HG03378 (cell line): ENCODE results near the gene OTOF.

Experiments
- ATAC-seq: cut with Tn5 transposase; IDR thresholded peaks from one replicate; pipeline ENCODE4 v1.9.1; 2021; ENCODE audit warnings: mild to moderate bottlenecking, moderate library complexity; ENCODE audit not compliant: unreplicated experiment

The OTOF gene

DNA sequence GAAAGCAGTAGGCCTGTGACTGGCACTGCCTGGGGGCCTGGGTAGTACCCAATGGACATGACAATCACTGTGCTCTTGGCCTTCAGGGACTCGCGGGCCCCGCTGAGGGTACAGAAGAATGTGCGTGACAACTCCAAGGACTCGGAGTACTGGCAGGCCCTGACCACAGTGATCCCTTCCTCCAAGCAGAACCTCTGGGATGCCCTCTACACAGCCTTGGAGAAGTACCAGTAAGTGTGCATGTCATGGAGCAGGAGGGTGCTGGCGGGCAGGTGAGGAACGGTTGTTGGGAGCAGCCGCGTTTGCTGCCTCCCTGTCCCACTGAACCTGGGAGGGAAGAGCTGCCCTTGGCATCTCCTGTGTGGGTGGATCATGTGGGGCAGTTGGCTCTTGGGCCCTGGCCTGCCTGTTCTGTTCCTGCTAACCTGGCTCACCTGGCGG lies 23.3 kb downstream of the OTOF start:
- no peak for ATAC-seq

- no peak for ATAC-seq
Measured at GRCh38 chr2:26453421-26454329, 24.2 kb downstream of the OTOF start.

GRCh38 chr2:26451700-26452099 lies 26.2 kb downstream of the OTOF start:
- no peak for ATAC-seq

GRCh38 chr2:26450031-26450635 lies 27.8 kb downstream of the OTOF start:
- no peak for ATAC-seq

DNA sequence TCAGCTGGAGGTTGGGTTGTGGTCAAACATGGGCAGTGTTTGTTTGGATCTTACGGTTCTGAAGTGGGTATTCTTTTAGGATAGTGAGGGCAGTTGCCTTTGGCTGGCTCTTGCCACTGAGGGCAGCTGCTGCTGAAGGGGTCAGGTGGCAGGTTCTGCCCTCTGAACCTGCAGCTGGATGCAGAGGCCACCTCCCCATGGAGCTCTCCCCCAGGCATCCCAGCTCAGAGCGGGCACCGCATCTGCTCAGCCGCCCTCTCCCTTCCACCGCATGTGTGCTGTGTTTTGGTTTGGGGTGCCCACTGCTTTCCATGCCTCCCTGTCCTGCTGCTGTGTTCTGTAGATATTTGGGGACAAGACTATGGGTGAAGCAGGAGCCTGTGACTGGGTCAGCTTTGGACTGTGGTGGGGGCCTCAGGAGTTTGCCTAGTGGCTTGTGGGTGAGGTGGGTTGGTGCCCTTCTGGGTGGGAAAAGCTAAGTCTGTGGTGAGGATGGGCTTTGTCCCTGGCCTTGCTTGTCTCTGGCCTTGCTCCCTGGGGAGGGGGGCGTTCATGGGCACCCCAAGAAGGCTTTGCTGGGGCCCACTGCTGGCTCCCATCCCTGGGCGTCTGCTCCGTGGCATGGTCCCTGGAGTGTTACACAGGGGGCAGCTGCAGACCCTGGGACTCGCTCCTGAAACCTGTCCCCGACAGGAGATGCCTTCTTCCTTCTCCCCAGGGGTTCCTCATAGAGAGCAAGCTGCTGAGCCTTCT lies 28.5 kb downstream of the OTOF start:
- no peak for ATAC-seq

- ATAC-seq, result no peak
Measured at GRCh38 chr2:26448651-26449050, 29.3 kb downstream of the OTOF start.

GRCh38 chr2:26444236-26444635 lies 33.7 kb downstream of the OTOF start:
- no peak for ATAC-seq

- no peak for ATAC-seq
Measured at GRCh38 chr2:26442707-26443106, 35.2 kb downstream of the OTOF start.

DNA sequence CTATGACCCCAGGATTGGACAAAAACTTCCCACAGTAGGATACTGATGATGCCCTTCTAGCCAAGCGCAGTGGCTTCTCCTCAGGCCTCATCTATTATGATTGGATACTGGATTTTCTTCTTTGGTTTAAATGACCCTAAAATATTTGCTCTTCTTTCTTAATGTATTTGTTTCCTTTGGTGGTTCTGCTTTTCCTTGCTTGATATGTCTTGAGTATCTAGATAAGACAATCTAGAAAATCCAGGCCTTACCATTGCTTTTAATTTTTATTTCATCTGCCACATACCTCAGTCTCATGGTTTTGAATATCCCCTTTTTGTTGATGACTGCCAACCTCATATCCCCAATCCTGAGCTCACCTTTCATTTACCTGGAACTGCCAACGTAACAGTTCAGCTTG lies 35.6 kb downstream of the OTOF start:
- no peak for ATAC-seq

DNA sequence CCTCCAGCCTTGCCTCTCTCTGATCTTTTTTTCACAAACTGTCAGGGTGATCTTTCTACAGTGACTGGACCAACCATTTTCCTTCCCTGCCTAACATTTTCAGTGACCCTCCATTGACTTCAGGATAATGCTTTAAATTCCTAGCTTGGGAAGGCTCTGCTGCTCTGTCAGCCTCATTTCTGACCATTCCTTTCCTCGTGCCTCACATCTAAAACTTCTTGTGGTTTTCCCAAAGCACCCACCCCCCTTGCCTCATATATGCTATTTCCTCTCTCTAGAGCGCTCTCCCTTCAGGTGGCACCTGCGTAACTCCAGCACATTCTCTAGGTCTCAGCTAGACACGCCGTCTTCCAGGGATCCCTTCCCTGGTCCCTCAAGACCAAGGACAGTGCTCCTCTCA lies 39.0 kb downstream of the OTOF start:
- no peak for ATAC-seq

- no peak for ATAC-seq
Measured at GRCh38 chr2:26438526-26438925, 39.4 kb downstream of the OTOF start.

DNA sequence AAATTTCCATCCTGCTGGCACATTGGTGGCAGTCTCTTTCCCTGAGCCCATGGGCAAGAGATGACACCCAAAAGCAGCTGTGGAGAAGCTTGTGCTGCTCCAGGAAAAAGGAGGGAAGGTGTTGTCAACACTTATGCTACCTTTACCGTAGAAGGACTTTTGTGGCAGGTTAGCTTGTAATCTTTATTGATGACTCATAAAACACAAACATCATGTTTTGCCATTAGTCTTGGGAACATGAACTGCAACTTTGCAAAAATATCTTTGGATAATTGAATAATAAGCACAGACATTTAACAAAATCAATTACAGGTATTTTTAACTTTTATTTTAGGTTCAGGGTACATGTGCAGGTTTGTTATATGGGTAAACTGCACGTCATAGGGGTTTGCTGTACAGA lies 42.8 kb downstream of the OTOF start:
- ATAC-seq, result no peak

GRCh38 chr2:26432859-26433258 lies 45.1 kb downstream of the OTOF start:
- no peak for ATAC-seq

GRCh38 chr2:26432363-26432762 lies 45.6 kb downstream of the OTOF start:
- no peak for ATAC-seq

- ATAC-seq, result no peak
Measured at GRCh38 chr2:26430826-26431225, 47.1 kb downstream of the OTOF start.

DNA sequence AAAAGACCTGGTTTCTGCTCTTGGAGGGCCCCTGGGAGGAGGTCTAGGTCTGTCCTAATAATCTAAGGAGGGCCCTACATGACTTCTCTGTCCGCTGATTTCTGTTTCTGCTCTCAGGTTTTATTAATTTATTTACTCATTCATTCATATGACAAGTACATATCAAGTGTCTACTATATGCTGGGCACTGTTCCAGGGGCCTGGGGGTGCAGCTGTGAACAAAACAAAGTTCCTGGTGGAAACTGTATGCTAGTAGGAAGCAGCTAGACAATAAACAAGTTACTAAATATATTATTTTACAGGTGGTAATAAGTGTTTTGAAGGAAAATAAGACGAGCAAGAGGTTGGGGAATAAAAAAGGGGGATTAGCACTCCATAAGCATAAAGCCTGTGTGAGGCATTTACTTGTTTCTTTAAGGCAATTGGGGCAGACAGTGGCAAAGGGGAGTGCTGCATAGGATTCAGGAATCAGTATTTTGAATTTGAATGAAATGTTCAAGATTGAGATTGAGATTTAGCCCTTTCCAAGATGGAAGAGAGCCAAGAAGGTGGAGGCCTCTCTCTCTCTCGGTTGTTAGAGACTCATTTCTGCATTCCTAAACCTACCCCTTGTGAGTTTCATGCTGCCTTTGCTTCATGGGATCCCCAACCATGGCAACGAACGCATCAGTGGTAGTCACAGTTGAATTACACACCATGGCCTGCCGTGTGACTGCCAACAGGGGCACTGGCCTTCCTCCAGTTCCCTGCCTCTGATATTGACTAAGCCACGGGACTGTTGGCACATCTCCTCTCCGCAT lies 47.9 kb downstream of the OTOF start:
- no peak for ATAC-seq

DNA sequence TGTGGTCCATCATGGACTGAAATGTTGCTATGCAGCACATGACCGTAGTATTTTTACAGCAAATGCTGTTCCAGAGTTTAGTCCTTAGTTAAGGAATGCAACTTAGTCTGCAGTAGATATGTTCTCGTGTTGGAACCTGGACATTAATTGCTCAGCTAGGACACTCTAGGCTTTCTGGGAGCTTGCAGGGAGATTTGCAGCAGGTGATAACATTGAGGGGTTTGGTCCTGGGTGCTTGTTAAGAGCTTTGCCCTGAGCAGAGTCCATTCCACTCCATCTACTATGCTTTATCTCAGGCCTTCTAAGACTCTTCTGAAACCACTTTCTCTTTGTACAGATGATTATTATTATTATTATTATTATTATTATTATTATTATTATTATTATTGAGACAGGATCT lies 49.1 kb downstream of the OTOF start:
- ATAC-seq, result no peak

DNA sequence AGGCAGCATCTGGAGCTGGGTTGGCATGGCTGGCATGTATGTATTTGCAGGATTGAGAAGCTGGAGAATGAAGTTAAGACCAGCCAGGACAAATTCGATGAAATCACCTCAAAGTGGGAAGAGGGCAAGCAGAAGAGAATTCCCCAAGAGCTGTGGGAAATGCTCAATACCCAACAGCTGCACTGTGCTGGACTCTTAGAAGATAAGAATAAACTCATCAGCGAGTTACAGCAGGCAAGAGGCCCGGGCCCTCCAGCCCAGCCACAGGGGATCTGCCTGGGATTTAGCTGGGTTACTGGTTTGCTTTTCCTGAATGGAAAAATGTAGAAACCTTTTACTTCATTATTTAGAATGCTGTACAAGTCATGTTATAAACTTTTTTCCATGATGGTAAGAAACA lies 53.7 kb downstream of the OTOF start:
- no peak for ATAC-seq

GRCh38 chr2:26423750-26424149 lies 54.2 kb downstream of the OTOF start:
- no peak for ATAC-seq

DNA sequence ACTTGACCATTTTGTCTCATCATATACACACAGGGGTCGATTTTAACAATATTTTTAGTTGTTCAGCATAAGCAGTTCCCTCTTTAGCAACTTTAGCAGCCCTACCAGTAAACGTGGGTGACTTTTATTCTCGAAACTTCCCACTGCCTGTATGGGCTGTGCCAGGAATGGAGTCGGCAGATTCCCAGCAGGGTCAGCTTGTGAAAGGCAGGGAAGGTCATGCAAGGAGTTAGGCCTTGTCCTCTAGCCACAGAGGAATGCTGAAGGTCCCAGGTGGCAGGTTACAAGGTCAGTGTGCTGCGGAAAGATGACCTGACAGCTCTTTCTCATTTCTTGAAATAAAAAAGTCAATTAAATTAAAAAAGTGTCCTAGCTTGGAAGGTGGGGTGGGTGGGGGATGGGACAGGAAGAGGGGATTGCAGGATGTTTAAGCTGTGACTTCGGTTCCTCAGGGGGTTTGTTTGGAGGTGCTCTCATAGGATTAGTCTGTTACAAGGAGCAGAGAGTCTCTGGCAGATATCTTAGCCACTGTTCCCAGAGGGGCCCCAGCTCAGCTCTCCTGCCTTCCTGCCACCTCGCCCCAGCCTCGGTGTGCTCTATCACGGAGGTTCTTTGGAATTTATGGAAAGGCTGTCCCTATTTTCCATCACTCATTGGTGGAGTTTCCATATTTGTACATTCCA lies 54.8 kb downstream of the OTOF start:
- no peak for ATAC-seq
